ENCODE measurements around the gene SYT13. TPM values are rescaled to one million over a fixed set of nuclear protein-coding genes. Genes with fewer than 3 reads are reported as not detected.

Gene SYT13
- polyA plus RNA-seq, 1 donor (not counting 4 experiments of a cell fraction or from before 2014, with no cell fraction given): not detected

DNA sequence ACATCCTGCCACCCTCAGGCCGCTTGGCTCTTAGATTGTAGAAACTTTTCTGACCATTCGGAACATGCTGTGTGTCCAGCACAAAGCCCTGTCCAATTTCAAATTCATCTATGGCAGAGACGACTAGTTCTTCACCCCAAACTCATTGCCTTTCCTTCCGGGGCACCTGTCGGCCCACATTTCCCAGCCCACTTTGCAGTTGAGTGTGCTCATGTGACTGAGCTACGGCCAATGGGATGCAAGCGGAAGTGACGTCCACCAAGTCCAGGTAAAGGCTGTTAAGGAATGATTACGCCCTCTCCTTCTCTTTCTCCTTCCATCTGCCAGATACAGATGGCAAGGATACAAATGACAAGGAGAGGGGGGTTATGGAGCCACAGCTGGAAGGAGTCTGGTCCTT is 32.5 kb downstream of the SYT13 start:
- no peak for DNase-seq (ENCODE audit: low read depth, low spot score)
- H3K4me2 ChIP-seq (ENCODE audit: control insufficient read depth, extremely low read depth, insufficient read depth, low read depth, low read length): no peak overlapping the region
- no peaks in the 10 kb centered on the region for H3K9me1 ChIP-seq (ENCODE audit: control insufficient read depth, extremely low read depth, insufficient read depth, low read length)
- H3K4me1 ChIP-seq (ENCODE audit: control insufficient read depth, extremely low read depth, insufficient read depth, low read length): no peaks in the 10 kb centered on the region
- H3K9ac ChIP-seq (ENCODE audit: control insufficient read depth, extremely low read depth, insufficient read depth, low read length): no peak overlapping the region
- no peak for FAIRE-seq
- TF ChIP-seq EZH2 (IDR thresholded peaks at IDR 0.05; ENCODE audit: low read length) (no peak), CTCF (optimal IDR thresholded peaks at IDR 0.05 in 1 of 3, IDR thresholded peaks at IDR 0.05 in 1 of 3, conservative IDR thresholded peaks at IDR 0.05 in 1 of 3; ENCODE audit: extremely low read depth in 1 of 3, insufficient read depth in 2 of 3, low read length in 3 of 3) (no peak)
- no peaks in the 10 kb centered on the region for H3K9me3 ChIP-seq (ENCODE audit: control insufficient read depth, low read depth, low read length)
- no peak overlapping the region for H3K27ac ChIP-seq (ENCODE audit: control insufficient read depth, insufficient read depth, low read length)
- H3K36me3 ChIP-seq (ENCODE audit: control insufficient read depth in 2 of 2, extremely low read depth in 1 of 2, insufficient read depth in 2 of 2, low read length in 2 of 2): no peaks in the 10 kb centered on the region
- H3K79me2 ChIP-seq (ENCODE audit: control insufficient read depth, insufficient read depth, low read length): no peaks in the 10 kb centered on the region
- dilution Hi-C loops (cut with MboI; ENCODE audit: extremely low pct_ligation_motif_present, low sequenced_read_pairs): no loop called here
- H2AFZ ChIP-seq (ENCODE audit: control insufficient read depth, low read length): no peak overlapping the region
- peaks cover 29% of the 10 kb centered on the region for H3K27me3 ChIP-seq (ENCODE audit: control insufficient read depth, extremely low read depth, insufficient read depth, low read length)
- no peak overlapping the region for H3K4me3 ChIP-seq (ENCODE audit: control insufficient read depth in 2 of 3, extremely low read depth in 1 of 3, insufficient read depth in 2 of 3, low read depth in 1 of 3, low read length in 3 of 3)
- H4K20me1 ChIP-seq (ENCODE audit: control insufficient read depth, extremely low read depth, insufficient read depth, low read length): no peaks in the 10 kb centered on the region

DNA sequence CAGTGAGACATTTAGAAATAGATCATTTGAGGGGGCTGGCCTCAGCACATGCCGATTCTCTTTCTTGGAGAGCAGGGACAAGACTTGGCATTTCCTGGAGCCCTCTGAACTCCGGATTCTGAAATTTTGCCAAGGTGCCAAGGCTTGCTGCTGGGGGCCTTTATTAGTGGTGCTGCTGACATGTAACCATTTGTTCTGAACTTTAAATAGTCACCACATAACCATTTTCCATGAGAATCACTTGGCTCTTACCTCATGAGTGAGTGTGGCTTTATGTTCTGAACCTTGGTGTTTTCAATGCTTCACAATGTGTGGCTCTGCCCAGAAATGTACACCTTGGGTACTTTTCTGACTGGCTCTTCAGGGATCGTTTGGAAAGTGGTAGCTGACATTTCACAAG is 33.3 kb downstream of the SYT13 start:
- dilution Hi-C loops (cut with MboI; ENCODE audit: extremely low pct_ligation_motif_present, low sequenced_read_pairs): no loop called here

More for the DNA sequence above, 33.3 kb downstream of the SYT13 start:
- H3K36me3 ChIP-seq (ENCODE audit: control insufficient read depth in 2 of 2, extremely low read depth in 1 of 2, insufficient read depth in 2 of 2, low read length in 2 of 2): no peaks in the 10 kb centered on the region
- DNase-seq (ENCODE audit: low read depth, low spot score): no peak
- no peak overlapping the region for H3K27ac ChIP-seq (ENCODE audit: control insufficient read depth, insufficient read depth, low read length)
- no peak overlapping the region for H3K4me2 ChIP-seq (ENCODE audit: control insufficient read depth, extremely low read depth, insufficient read depth, low read depth, low read length)
- H3K9ac ChIP-seq (ENCODE audit: control insufficient read depth, extremely low read depth, insufficient read depth, low read length): no peak overlapping the region
- TF ChIP-seq EZH2 (IDR thresholded peaks at IDR 0.05; ENCODE audit: low read length): no peak
- no peak for TF ChIP-seq CTCF (optimal IDR thresholded peaks at IDR 0.05 in 1 of 3, IDR thresholded peaks at IDR 0.05 in 1 of 3, conservative IDR thresholded peaks at IDR 0.05 in 1 of 3; ENCODE audit: extremely low read depth in 1 of 3, insufficient read depth in 2 of 3, low read length in 3 of 3)
- no peaks in the 10 kb centered on the region for H3K79me2 ChIP-seq (ENCODE audit: control insufficient read depth, insufficient read depth, low read length)
- H2AFZ ChIP-seq (ENCODE audit: control insufficient read depth, low read length): no peak overlapping the region
- no peaks in the 10 kb centered on the region for H4K20me1 ChIP-seq (ENCODE audit: control insufficient read depth, extremely low read depth, insufficient read depth, low read length)
- no peaks in the 10 kb centered on the region for H3K4me1 ChIP-seq (ENCODE audit: control insufficient read depth, extremely low read depth, insufficient read depth, low read length)
- peaks cover 29% of the 10 kb centered on the region for H3K27me3 ChIP-seq (ENCODE audit: control insufficient read depth, extremely low read depth, insufficient read depth, low read length)
- FAIRE-seq: no peak
- no peaks in the 10 kb centered on the region for H3K9me3 ChIP-seq (ENCODE audit: control insufficient read depth, low read depth, low read length)
- H3K4me3 ChIP-seq (ENCODE audit: control insufficient read depth in 2 of 3, extremely low read depth in 1 of 3, insufficient read depth in 2 of 3, low read depth in 1 of 3, low read length in 3 of 3): no peak overlapping the region
- H3K9me1 ChIP-seq (ENCODE audit: control insufficient read depth, extremely low read depth, insufficient read depth, low read length): no peaks in the 10 kb centered on the region

All from keratinocyte (primary cell).